ENCODE measurements around the gene CFAP74.

Gene CFAP74

GRCh38 chr1:2009101-2010053, 5.8 kb upstream of the CFAP74 start:
- no peak overlapping the region for H3K4me2 ChIP-seq (ENCODE audit: low read length)
- H3K4me3 ChIP-seq (ENCODE audit: low read depth, low read length), result no peak overlapping the region
- no peaks in the 10 kb centered on the region for H3K27me3 ChIP-seq (ENCODE audit: control insufficient read depth, insufficient read depth, low read length)
- no peaks in the 10 kb centered on the region for H3K36me3 ChIP-seq (ENCODE audit: control insufficient read depth, insufficient read depth, low read length)
- no peaks in the 10 kb centered on the region for H3K4me1 ChIP-seq
- H3K9ac ChIP-seq, result no peak overlapping the region
- H2AFZ ChIP-seq, result no peak overlapping the region
- no peaks in the 10 kb centered on the region for H3K79me2 ChIP-seq
- H3K9me3 ChIP-seq (ENCODE audit: control insufficient read depth, low read length), result no peaks in the 10 kb centered on the region
- H3K27ac ChIP-seq, result no peak overlapping the region
- no peak for TF ChIP-seq CTCF (IDR thresholded peaks at IDR 0.05)

- Histone ChIP-seq H2AFZ (no peak overlapping the region), H3K27me3 (ENCODE audit: control insufficient read depth, insufficient read depth, low read length) (no peaks in the 10 kb centered on the region), H3K27ac (no peak overlapping the region), H3K9me3 (ENCODE audit: control insufficient read depth, low read length) (no peaks in the 10 kb centered on the region), H3K4me3 (ENCODE audit: low read depth, low read length) (no peak overlapping the region), H3K9ac (no peak overlapping the region), H3K36me3 (ENCODE audit: control insufficient read depth, insufficient read depth, low read length) (no peaks in the 10 kb centered on the region), H3K4me2 (ENCODE audit: low read length) (no peak overlapping the region), H3K79me2 (no peaks in the 10 kb centered on the region), H3K4me1 (no peaks in the 10 kb centered on the region)
- no peak for TF ChIP-seq CTCF (IDR thresholded peaks at IDR 0.05)
Measured at GRCh38 chr1:2004856-2005255, 1.3 kb upstream of the CFAP74 start.

- Histone ChIP-seq H3K27me3 (ENCODE audit: control insufficient read depth, insufficient read depth, low read length) (no peaks in the 10 kb centered on the region), H3K4me2 (ENCODE audit: low read length) (no peak overlapping the region), H3K79me2 (no peaks in the 10 kb centered on the region), H3K9ac (no peak overlapping the region), H3K36me3 (ENCODE audit: control insufficient read depth, insufficient read depth, low read length) (no peaks in the 10 kb centered on the region), H3K4me1 (no peaks in the 10 kb centered on the region), H3K9me3 (ENCODE audit: control insufficient read depth, low read length) (no peaks in the 10 kb centered on the region), H2AFZ (no peak overlapping the region), H3K4me3 (ENCODE audit: low read depth, low read length) (no peak overlapping the region), H3K27ac (no peak overlapping the region)
- TF ChIP-seq CTCF (IDR thresholded peaks at IDR 0.05), result no peak
Measured at GRCh38 chr1:2001773-2002411, 1.7 kb downstream of the CFAP74 start.

DNA sequence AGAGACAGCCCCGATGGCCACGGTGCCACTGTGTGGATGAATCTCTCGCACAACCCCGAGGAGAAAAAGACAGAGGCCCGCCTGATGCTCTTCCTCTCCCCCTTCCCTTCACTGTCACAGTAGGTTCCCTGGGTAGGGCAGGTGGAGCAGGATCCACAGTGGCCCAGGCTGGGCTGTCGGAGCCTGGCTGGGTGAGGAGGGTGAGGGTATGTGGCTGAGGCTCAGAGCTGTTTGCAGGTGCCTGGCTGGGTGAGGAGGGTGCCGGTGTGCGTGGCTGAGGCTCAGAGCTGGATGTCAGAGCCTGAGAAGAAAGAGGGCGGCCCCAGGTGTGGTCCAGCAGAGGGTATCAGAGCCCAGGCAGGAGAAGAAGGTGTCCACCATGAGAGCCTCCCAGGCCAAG, 2.7 kb downstream of the CFAP74 start:
- Histone ChIP-seq H3K27me3 (ENCODE audit: control insufficient read depth, insufficient read depth, low read length) (no peaks in the 10 kb centered on the region), H3K36me3 (ENCODE audit: control insufficient read depth, insufficient read depth, low read length) (no peaks in the 10 kb centered on the region), H3K9ac (no peak overlapping the region), H3K9me3 (ENCODE audit: control insufficient read depth, low read length) (no peaks in the 10 kb centered on the region), H3K4me1 (no peaks in the 10 kb centered on the region), H3K4me3 (ENCODE audit: low read depth, low read length) (no peak overlapping the region), H3K27ac (no peak overlapping the region), H3K4me2 (ENCODE audit: low read length) (no peak overlapping the region), H3K79me2 (no peaks in the 10 kb centered on the region), H2AFZ (no peak overlapping the region)
- TF ChIP-seq CTCF (IDR thresholded peaks at IDR 0.05), result no peak

All from parathyroid adenoma (tissue), 2 donors.